NCI-H748 (cell line): ENCODE results near the gene C16orf54.
"Not testable (repeated sequence)": the region's sequence is repeated elsewhere in the genome, so short reads cannot be mapped to it uniquely, and the experiment has no call there.

Source experiments
- DNase-seq: peaks from one replicate; lab custom pipeline; 2025; ENCODE audit not compliant: unreplicated experiment; lab: John Stamatoyannopoulos, UW

C16orf54 gene

GRCh38 chr16:29710227-29711219, 35.3 kb downstream of the C16orf54 start:
- DNase-seq, result peak; percentile 66

GRCh38 chr16:29709657-29710056, 36.1 kb downstream of the C16orf54 start:
- peak; percentile 75 for DNase-seq

- peak; percentile 79 for DNase-seq
These were observed 36.7 kb downstream of the C16orf54 start for GRCh38 chr16:29708917-29709600.

GRCh38 chr16:29707160-29707559, 38.6 kb downstream of the C16orf54 start:
- DNase-seq, result not testable (repeated sequence)

- DNase-seq, result no peak
These were observed 40.8 kb downstream of the C16orf54 start for GRCh38 chr16:29705030-29705429.

GRCh38 chr16:29702269-29702668, 43.5 kb downstream of the C16orf54 start:
- DNase-seq, result no peak

GRCh38 chr16:29701214-29701555, 44.6 kb downstream of the C16orf54 start:
- no peak for DNase-seq

- DNase-seq, result peak; percentile 83
These were observed 45.4 kb downstream of the C16orf54 start for GRCh38 chr16:29700253-29700987.

GRCh38 chr16:29699324-29700219, 46.2 kb downstream of the C16orf54 start:
- no peak for DNase-seq

- DNase-seq, result no peak
These were observed 47.1 kb downstream of the C16orf54 start for GRCh38 chr16:29698484-29699323.

- DNase-seq, result no peak
These were observed 47.7 kb downstream of the C16orf54 start for GRCh38 chr16:29698042-29698441.

- DNase-seq, result no peak
These were observed 48.4 kb downstream of the C16orf54 start for GRCh38 chr16:29697391-29697790.

GRCh38 chr16:29696881-29697331, 48.9 kb downstream of the C16orf54 start:
- DNase-seq, result no peak

- DNase-seq, result not testable (repeated sequence)
These were observed 50.1 kb downstream of the C16orf54 start for GRCh38 chr16:29695675-29696074.

GRCh38 chr16:29694384-29695195, 51.2 kb downstream of the C16orf54 start:
- no peak for DNase-seq

GRCh38 chr16:29692606-29693005, 53.2 kb downstream of the C16orf54 start:
- not testable (repeated sequence) for DNase-seq
